AG10803 (cell line): ENCODE measurements around the gene TIMM10.
A peak's percentile ranks its signal among the peaks of the same experiment; 100 is the strongest.
"Not testable (repeated sequence)": the region's sequence is repeated elsewhere in the genome, so short reads cannot be mapped to it uniquely, and the experiment has no call there.

Experiments
- DNase-seq: peaks from one replicate; pipeline ENCODE4 v3.0.0; 2010; ENCODE audit warnings: low read depth
- H3K4me3 ChIP-seq: 2 replicates; pipeline ENCODE4 v1.5.1; 2011; ENCODE audit warnings: mild to moderate bottlenecking, low read length, control low read depth
- TF ChIP-seq, protein P1 (sequence below): conservative IDR thresholded peaks from 2 replicates; pipeline ENCODE4 v1.5.1; 2011; ENCODE audit warnings: mild to moderate bottlenecking, low read length, control low read depth, inconsistent platforms

The TIMM10 gene

DNA sequence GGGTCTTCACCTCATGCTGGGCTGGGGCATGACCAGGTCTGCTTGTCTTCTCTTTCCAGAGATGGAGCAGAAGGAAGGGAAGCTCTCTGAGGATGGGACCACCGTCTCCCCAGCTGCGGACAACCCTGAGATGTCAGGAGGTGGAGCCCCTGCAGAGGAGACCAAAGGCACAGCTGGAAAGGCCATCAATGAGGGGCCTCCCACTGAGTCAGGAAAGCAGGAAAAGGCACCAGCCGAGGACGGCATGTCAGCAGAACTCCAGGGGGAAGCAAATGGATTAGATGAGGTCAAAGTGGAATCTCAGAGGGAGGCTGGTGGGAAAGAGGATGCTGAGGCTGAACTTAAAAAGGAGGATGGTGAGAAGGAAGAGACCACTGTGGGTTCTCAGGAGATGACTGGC is 12.0 kb upstream of the TIMM10 start:
- no peak overlapping the region for H3K4me3 ChIP-seq
- no peak for DNase-seq
- TF ChIP-seq, protein P1, sequence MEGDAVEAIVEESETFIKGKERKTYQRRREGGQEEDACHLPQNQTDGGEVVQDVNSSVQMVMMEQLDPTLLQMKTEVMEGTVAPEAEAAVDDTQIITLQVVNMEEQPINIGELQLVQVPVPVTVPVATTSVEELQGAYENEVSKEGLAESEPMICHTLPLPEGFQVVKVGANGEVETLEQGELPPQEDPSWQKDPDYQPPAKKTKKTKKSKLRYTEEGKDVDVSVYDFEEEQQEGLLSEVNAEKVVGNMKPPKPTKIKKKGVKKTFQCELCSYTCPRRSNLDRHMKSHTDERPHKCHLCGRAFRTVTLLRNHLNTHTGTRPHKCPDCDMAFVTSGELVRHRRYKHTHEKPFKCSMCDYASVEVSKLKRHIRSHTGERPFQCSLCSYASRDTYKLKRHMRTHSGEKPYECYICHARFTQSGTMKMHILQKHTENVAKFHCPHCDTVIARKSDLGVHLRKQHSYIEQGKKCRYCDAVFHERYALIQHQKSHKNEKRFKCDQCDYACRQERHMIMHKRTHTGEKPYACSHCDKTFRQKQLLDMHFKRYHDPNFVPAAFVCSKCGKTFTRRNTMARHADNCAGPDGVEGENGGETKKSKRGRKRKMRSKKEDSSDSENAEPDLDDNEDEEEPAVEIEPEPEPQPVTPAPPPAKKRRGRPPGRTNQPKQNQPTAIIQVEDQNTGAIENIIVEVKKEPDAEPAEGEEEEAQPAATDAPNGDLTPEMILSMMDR, result no peak

DNA sequence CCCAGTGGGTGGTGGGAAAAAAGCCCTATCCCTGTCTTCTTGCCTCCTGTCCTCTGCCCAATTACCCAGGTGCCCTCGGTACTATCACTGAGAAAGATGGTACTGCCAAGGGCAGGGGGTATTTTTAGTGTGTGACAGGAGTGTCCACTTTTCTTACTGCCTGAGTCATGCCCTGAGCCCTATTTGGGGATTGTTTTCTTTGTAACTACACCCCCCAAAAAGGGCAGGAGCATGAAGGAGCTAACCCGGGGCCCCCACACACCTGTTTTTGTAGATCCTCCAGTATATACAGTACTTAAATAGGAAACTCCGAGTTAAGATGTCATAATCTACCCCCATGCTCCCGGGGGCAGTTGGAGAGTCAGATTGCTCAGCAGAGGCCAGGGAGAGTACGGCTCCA is 10.6 kb upstream of the TIMM10 start:
- no peak overlapping the region for H3K4me3 ChIP-seq
- no peak for DNase-seq
- TF ChIP-seq, protein P1, result no peak

DNA sequence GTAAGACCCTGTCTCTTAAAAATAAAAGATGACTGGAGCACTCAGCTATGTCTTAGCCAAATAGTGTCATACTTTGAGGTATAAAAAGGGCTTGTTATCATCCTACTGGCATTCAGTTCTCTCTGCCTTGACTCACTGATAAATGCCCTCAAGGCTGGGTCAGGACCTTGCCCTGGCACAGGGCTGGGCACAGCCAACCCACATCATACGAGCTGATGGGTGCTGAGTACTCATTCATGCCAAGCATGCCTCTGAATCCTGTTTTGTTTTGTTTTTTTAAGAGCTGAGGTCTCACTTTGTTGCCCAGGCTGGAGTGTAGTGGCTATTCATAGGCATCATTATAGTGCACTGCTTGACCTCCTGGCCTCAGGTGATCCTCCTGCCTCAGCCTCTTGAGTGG is 8.8 kb upstream of the TIMM10 start:
- DNase-seq, result no peak
- TF ChIP-seq, protein P1, result no peak

DNA sequence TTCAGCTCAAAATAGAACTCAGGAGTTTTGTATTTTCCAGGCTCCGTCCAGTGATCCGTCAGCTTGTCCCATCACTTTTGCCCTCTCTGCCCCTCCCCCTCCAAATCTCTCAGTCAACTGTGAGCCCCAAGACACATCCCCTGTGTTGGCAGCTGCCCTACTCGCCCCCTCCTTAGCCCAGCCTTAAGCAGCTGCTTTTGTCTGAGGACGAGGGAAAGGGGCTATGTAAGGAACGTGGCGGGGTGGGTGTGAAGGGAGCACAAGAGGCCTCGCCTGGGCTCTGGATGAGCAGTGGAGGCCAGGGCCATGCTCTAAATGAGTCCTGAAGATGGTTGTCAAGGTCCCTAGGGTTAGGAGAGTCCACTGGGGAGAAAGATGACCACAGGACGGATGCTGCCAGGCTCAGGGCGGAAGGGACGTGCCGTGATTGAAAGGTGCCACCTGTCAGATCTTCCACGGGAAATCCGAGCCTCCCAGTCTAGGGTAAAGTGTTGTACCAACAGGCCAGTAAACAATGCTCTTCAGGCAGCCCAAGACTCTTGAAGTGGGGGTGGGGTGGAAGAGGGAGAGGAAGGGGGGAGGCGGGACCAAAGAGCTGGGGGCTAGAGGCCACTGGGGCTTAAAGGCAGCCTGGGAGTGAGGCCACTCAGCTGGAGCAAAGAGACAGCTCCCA is 6.5 kb upstream of the TIMM10 start, which contains the start of gene SMTNL1:
Gene SMTNL1 (plus strand): TSS at position 649 of the 673 bp plus-strand sequence. CDS start 5,048 bp downstream, outside the sequence.
- no peak within 1 kb of the TSS for H3K4me3 ChIP-seq
- DNase-seq, result no peak
- TF ChIP-seq, protein P1, result no peak

More for the DNA sequence above, 8.8 kb upstream of the TIMM10 start:
- H3K4me3 ChIP-seq, result no peak overlapping the region

DNA sequence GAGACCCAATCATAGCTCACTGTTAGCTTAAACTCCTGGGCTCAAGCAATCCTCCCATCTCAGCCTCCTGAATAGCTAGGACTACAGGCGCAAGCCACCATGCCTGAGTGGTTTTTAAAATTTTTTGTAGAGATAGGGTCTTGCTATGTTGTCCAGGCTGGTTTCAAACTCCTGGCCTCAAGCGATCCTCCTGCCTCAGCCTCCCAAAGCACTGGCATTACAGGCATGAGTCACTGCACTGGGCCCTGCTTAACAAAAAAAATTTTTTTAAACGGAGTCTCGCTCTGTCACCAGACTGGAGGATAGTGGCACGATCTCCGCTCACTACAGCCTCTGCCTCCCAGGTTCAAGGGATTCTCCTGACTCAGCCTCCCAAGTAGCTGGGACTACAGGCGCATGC is 3.9 kb upstream of the TIMM10 start:
- H3K4me3 ChIP-seq, DNase-seq: not testable (repeated sequence)

DNA sequence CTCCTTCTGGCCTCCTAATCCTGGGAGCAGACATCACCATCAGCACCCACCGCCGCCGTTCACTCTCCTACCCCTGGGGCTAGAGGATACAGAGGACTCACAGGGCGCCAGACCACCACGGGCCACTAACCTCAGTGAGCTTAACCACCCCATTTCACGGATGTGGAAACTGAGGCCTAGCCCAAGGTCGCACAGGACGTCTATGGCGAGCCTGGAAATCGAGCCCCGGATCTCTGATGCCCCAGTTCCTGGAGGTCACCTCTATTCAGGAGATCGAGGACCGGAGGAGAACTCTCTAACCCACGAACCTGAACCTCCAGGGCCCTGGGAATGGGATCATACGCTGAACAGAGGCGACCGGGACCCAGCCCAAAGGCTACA is 349 bp downstream of the TIMM10 start:
- peak overlapping the region; percentile 95 for H3K4me3 ChIP-seq
- DNase-seq, result no peak
- TF ChIP-seq, protein P1, result no peak

DNA sequence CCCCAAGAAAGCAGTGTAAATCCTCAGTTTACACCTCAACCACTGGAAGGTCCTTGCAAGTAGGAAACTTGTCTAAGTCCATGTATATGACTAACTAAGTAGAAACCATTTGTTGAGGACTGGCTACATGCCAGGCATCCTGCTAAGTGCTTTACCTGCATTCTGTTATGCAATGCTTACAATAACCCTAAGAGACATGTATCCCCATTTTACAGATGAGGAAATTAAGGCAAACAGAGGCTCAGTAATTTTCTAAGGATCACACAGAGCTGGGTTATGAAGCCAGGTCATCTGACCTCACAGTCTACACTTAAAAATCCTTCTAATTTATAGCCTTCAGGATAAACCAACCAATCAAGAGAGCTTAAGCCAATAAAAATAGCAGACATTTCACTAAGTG is 1.5 kb downstream of the TIMM10 start:
- DNase-seq, result no peak
- no peak overlapping the region for H3K4me3 ChIP-seq
- TF ChIP-seq, protein P1, result no peak
